GM12891 (cell line): ENCODE results near the gene NXF1.

Source experiments
- POLR2A ChIP-seq: IDR thresholded peaks from 2 replicates; pipeline ENCODE4 v1.6.1; 2011; ENCODE audit warnings: low read depth, low read length, control low read depth
- TAF1 ChIP-seq: IDR thresholded peaks from 2 replicates; pipeline ENCODE4 v1.6.1; 2011; ENCODE audit warnings: low read depth, low read length, control low read depth

- TF ChIP-seq TAF1 (peak; percentile 41; the same call in 1 of the 2 replicates), POLR2A (no peak)
These were observed 37.0 kb upstream of the NXF1 start for GRCh38 chr11:62842171-62842741.
